PC-3 (cell line): ENCODE measurements around the gene P2RX5. TPM values are rescaled to one million over a fixed set of nuclear protein-coding genes. Genes with fewer than 3 reads are reported as not detected.

Experiments
- ATAC-seq: fragments of 200-7000 bp; cut with Tn5 transposase; 2 replicates; pipeline ENCODE4 v1.9.1; 2020; ENCODE audit warnings: mild to moderate bottlenecking, moderate library complexity
- BruUV-seq: library from RNA; stranded (reverse); fragments of 400-500 nt; replicated peaks from 2 replicates; lab custom pipeline; 2021; lab: Mats Ljungman, UMichigan
- CTCF ChIA-PET: fragments of 300-600 bp; sonication (Branson Sonifier 250); formaldehyde crosslinking; loops from one replicate; lab custom pipeline; 2022; ENCODE audit warnings: antibody characterized with exemption; lab: Charles Lee
- POLR2A ChIA-PET: fragments of 300-600 bp; sonication (Branson Sonifier 250); formaldehyde crosslinking; loops from one replicate; lab custom pipeline; 2022; ENCODE audit warnings: antibody characterized with exemption; ENCODE audit not compliant: unreplicated experiment; lab: Charles Lee
- DNase-seq: peaks from one replicate; pipeline ENCODE4 v3.0.0-alpha.2; 2015
- H2AFZ ChIP-seq: fragments of 300-600 bp; sonication (generic); 2 replicates; pipeline ENCODE4 v1.6.0; 2016; ENCODE audit warnings: antibody characterized with exemption, low read length
- H3F3A ChIP-seq: fragments of 300-600 bp; sonication (generic); one replicate; pipeline ENCODE4 v1.6.0; 2017; ENCODE audit warnings: antibody characterized with exemption, low read length, control low read depth, mild to moderate bottlenecking; ENCODE audit not compliant: unreplicated experiment
- H3K27ac ChIP-seq: fragments of 300-600 bp; sonication (generic); 2 replicates; pipeline ENCODE4 v1.5.1; 2016; ENCODE audit warnings: mild to moderate bottlenecking, low read length
- H3K27me3 ChIP-seq: fragments of 300-600 bp; sonication (generic); 2 replicates; pipeline ENCODE4 v1.6.1; 2016; ENCODE audit warnings: low read length, mixed read lengths
- H3K36me3 ChIP-seq: fragments of 300-600 bp; sonication (generic); 2 replicates; pipeline ENCODE4 v1.6.1; 2016; ENCODE audit warnings: low read depth, mixed run types, low read length, mixed read lengths
- H3K4me1 ChIP-seq: fragments of 300-600 bp; sonication (generic); 2 replicates; pipeline ENCODE4 v1.5.1; 2016; ENCODE audit warnings: low read length; ENCODE audit not compliant: insufficient read depth
- H3K4me2 ChIP-seq: fragments of 300-600 bp; sonication (generic); 2 replicates; pipeline ENCODE4 v1.6.0; 2016; ENCODE audit warnings: low read length
- H3K4me3 ChIP-seq: fragments of 300-600 bp; sonication (generic); 2 replicates; pipeline ENCODE4 v1.5.1; 2016; ENCODE audit warnings: mild to moderate bottlenecking, low read length, mixed read lengths
- H3K79me2 ChIP-seq: fragments of 300-600 bp; sonication (generic); 2 replicates; pipeline ENCODE4 v1.6.1; 2017; ENCODE audit warnings: low read length, mixed read lengths
- H3K9ac ChIP-seq: fragments of 300-600 bp; sonication (generic); 2 replicates; pipeline ENCODE4 v1.6.0; 2016; ENCODE audit warnings: mild to moderate bottlenecking, low read length
- H3K9me2 ChIP-seq: fragments of 300-600 bp; sonication (generic); replicated peaks from 2 replicates; pipeline ENCODE4 v1.6.1; 2016; ENCODE audit warnings: mixed run types, low read length, mixed read lengths
- H3K9me3 ChIP-seq: fragments of 300-600 bp; sonication (generic); 2 replicates; pipeline ENCODE4 v1.6.1; 2016; ENCODE audit warnings: low read length, mixed read lengths
- H4K20me1 ChIP-seq: fragments of 300-600 bp; sonication (generic); 2 replicates; pipeline ENCODE4 v1.6.1; 2016; ENCODE audit warnings: low read length, mixed read lengths
- EZH2 ChIP-seq: fragments of 300-600 bp; sonication (generic); IDR thresholded peaks from one replicate; pipeline ENCODE4 v1.6.1; 2017; ENCODE audit warnings: antibody characterized with exemption, mild to moderate bottlenecking, low read length; ENCODE audit not compliant: unreplicated experiment
- EZH2phosphoT487 ChIP-seq: fragments of 300-600 bp; sonication (generic); IDR thresholded peaks from 2 replicates; pipeline ENCODE4 v1.6.1; 2018; ENCODE audit warnings: mild to moderate bottlenecking, antibody characterized with exemption, low read length, borderline replicate concordance
- intact Hi-C: fragments of 100-400 bp; cut with micrococcal nuclease; formaldehyde crosslinking; loops from 2 replicates; pipeline ENCODE4 v1.9.0; 2023
- total RNA-seq: library from RNA; depleted of rRNA; stranded (reverse); fragments of >200 nt; gene quantifications from 2 replicates; pipeline ENCODE4 v1.2.3, GENCODE V29; 2014
- TF ChIP-seq, protein P1 (sequence below): fragments of 300-600 bp; sonication (generic); conservative IDR thresholded peaks from 2 replicates; pipeline ENCODE4 v1.5.1; 2017; ENCODE audit warnings: antibody characterized with exemption, low read depth, mild to moderate bottlenecking, low read length

The P2RX5 gene
- total RNA-seq, 1 experiment from 2014 or later = 13.0 TPM

DNA sequence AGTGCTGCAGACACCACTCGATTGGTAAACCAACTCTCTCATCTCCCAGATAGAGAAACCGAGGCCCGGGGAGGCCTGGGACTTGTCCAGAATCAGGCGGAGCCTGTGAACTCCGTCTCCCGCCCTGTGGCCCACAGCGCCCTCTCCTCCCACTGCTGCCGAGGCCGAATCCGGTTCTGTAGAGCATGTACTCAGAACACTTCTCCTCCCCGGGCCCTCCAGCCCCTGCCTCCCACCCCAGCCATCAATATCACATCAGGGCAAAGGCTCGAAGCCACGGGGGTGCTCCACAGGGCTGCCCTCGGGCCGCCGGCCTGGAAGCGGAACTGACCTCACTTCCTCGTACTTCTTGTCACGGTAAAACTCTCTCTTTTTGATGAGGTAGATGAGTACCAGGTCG is 14.4 kb downstream of the P2RX5 start:
- Histone ChIP-seq H3K9ac (no peak overlapping the region), H3K4me1 (no peaks in the 10 kb centered on the region), H3K27ac (no peak overlapping the region), H3K79me2 (no peaks in the 10 kb centered on the region), H3K9me2 (no peaks in the 10 kb centered on the region), H3K36me3 (no peaks in the 10 kb centered on the region; the same call in 1 of the 2 replicates), H2AFZ (no peak overlapping the region), H3K27me3 (no peaks in the 10 kb centered on the region), H4K20me1 (no peaks in the 10 kb centered on the region), H3K9me3 (no peaks in the 10 kb centered on the region), H3K4me3 (no peak overlapping the region), H3K4me2 (no peak overlapping the region), H3F3A (no peaks in the 10 kb centered on the region)
- intact Hi-C loops = loop anchor here (5.0 kb wide), 1 partner anchor 51 kb away; no protein-coding TSS in a partner anchor
- ChIA-PET POLR2A (no interaction called here), CTCF (no interaction called here)
- DNase-seq (no peak), ATAC-seq (no peak)
- TF ChIP-seq EZH2 (no peak), EZH2phosphoT487 (no peak)
- TF ChIP-seq, protein P1, sequence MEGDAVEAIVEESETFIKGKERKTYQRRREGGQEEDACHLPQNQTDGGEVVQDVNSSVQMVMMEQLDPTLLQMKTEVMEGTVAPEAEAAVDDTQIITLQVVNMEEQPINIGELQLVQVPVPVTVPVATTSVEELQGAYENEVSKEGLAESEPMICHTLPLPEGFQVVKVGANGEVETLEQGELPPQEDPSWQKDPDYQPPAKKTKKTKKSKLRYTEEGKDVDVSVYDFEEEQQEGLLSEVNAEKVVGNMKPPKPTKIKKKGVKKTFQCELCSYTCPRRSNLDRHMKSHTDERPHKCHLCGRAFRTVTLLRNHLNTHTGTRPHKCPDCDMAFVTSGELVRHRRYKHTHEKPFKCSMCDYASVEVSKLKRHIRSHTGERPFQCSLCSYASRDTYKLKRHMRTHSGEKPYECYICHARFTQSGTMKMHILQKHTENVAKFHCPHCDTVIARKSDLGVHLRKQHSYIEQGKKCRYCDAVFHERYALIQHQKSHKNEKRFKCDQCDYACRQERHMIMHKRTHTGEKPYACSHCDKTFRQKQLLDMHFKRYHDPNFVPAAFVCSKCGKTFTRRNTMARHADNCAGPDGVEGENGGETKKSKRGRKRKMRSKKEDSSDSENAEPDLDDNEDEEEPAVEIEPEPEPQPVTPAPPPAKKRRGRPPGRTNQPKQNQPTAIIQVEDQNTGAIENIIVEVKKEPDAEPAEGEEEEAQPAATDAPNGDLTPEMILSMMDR = no peak
- no TSS peak for BruUV-seq

DNA sequence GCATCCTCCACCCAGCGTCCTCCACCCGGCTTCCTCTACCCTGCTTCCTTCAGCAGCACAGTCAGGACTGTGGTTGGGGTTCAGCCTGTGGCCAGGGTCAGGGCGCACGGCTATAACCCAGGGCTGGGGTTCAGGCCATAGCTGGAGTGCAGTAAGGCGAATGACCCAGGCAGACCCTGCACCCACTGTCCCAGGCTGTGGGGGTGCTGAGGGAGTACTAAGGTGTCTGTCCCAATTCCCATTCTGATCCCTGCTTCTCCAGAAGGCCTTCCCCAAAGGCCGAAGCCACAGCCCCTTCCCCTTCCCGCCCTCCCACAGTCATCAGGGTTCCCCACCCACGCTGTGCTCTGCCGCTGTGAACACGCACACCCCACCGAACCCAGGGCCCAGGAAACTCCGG is 14.9 kb downstream of the P2RX5 start:
- DNase-seq = no peak
- ATAC-seq = no peak
- Histone ChIP-seq H3K36me3 (no peaks in the 10 kb centered on the region; the same call in 1 of the 2 replicates), H3K4me2 (no peak overlapping the region), H3K27me3 (no peaks in the 10 kb centered on the region), H3K9ac (no peak overlapping the region), H3K4me3 (no peak overlapping the region), H3K4me1 (no peaks in the 10 kb centered on the region), H3K27ac (no peak overlapping the region), H2AFZ (no peak overlapping the region), H3K9me3 (no peaks in the 10 kb centered on the region), H3K79me2 (no peaks in the 10 kb centered on the region), H3F3A (no peaks in the 10 kb centered on the region), H3K9me2 (no peaks in the 10 kb centered on the region), H4K20me1 (no peaks in the 10 kb centered on the region)
- no TSS peak for BruUV-seq
- intact Hi-C loops = loop anchor here (5.0 kb wide), 1 partner anchor 51 kb away; no protein-coding TSS in a partner anchor
- TF ChIP-seq EZH2phosphoT487 (no peak), EZH2 (no peak)
- TF ChIP-seq, protein P1 = no peak
- ChIA-PET CTCF (no interaction called here), POLR2A (no interaction called here)

DNA sequence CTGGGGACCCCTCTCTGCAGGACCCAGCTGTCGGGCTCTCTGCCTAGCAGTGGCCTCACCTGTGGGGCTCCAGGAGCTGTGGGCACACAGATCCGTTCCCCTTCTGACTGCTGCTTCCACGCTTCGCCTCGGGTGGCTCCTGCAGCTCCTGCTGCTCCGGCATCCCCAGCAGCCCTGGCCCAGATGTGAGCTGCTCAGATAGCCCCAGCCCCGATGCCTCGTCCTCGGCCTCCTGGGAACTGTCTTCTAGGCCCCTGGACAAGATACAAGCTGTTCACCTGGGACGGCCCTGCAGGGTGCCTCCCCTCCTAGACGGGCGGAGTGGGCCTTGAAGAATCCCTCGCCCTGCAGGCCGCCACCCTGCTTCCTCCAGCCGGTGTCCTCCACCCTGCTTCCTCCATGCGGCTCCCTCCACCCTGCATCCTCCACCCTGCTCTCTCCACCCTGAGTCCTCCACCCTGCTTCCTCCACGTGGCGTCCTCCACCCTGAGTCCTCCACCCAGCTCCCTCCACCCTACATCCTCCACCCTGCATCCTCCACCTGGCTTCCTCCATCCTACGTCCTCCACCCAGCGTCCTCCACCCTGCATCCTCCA is 16.3 kb downstream of the P2RX5 start:
- TF ChIP-seq EZH2 (no peak), EZH2phosphoT487 (no peak)
- TF ChIP-seq, protein P1 = no peak
- no peaks in the 10 kb centered on the region for H3K27me3 ChIP-seq
- DNase-seq (no peak), ATAC-seq (no peak)
- BruUV-seq = no TSS peak
- H3K27ac ChIP-seq = no peak overlapping the region
- POLR2A ChIA-PET = no interaction called here
- CTCF ChIA-PET = no interaction called here
- intact Hi-C loops = loop anchor here (5.0 kb wide), 1 partner anchor 53 kb away; no protein-coding TSS in a partner anchor
- no peak overlapping the region for H2AFZ ChIP-seq
- no peak overlapping the region for H3K4me3 ChIP-seq
- no peak overlapping the region for H3K9ac ChIP-seq
- H3K4me1 ChIP-seq = no peaks in the 10 kb centered on the region
- no peaks in the 10 kb centered on the region for H3K9me2 ChIP-seq
- no peaks in the 10 kb centered on the region for H3F3A ChIP-seq
- no peaks in the 10 kb centered on the region for H3K9me3 ChIP-seq
- no peaks in the 10 kb centered on the region for H3K79me2 ChIP-seq
- no peak overlapping the region for H3K4me2 ChIP-seq
- no peaks in the 10 kb centered on the region for H4K20me1 ChIP-seq
- H3K36me3 ChIP-seq = no peaks in the 10 kb centered on the region; the same call in 1 of the 2 replicates
